Stomach (tissue), 9 donors: ENCODE measurements around the gene TJAP1. TPM values are rescaled to one million over a fixed set of nuclear protein-coding genes. Genes with fewer than 3 reads are reported as not detected.
"Not testable (repeated sequence)": the region's sequence is repeated elsewhere in the genome, so short reads cannot be mapped to it uniquely, and the experiment has no call there.

Experiments
- DNase-seq, 2 donors: peaks; one replicate each; pipeline versions ENCODE4 v3.0.0 to v3.0.0-alpha.2; 2013 to 2019
- H3K27ac ChIP-seq, 5 donors: fragments of 200-600 bp in 4 of 5; sonication (generic) in 4 of 5; one replicate each; pipeline ENCODE4 v1.5.1; 2013 to 2019; ENCODE audit warnings: mild to moderate bottlenecking in 1 of 5, moderate library complexity in 1 of 5
- H3K27me3 ChIP-seq, 3 donors: fragments of 200-600 bp; sonication (generic); one replicate each; pipeline ENCODE4 v1.5.1; 2017 to 2019; ENCODE audit warnings: mixed run types in 1 of 3
- H3K36me3 ChIP-seq, 4 donors: fragments of 200-600 bp; sonication (generic); 1 replicate in 3 of 4; 2 replicates in 1 of 4; pipeline ENCODE4 v1.5.1; 2016 to 2019
- H3K4me1 ChIP-seq, 4 donors: fragments of 200-600 bp; sonication (generic); one replicate each; pipeline ENCODE4 v1.5.1; 2016 to 2019
- H3K4me3 ChIP-seq, 4 donors: fragments of 200-600 bp; sonication (generic) in 3 of 4; one replicate each; pipeline ENCODE4 v1.5.1; 2016 to 2019; ENCODE audit warnings: mild to moderate bottlenecking in 1 of 4
- H3K9me3 ChIP-seq, 4 donors: fragments of 200-600 bp; sonication (generic); one replicate each; pipeline ENCODE4 v1.5.1; 2016 to 2019
- EP300 ChIP-seq: sonication (generic); formaldehyde crosslinking; IDR thresholded peaks from one replicate; pipeline ENCODE4 v1.6.1; 2017; ENCODE audit warnings: antibody characterized with exemption
- POLR2A ChIP-seq, 4 donors: fragments of 450-650 bp; IDR thresholded peaks; one replicate each; pipeline ENCODE4 v1.6.1; 2016; ENCODE audit warnings: antibody characterized with exemption in 4 of 4, control low read depth in 2 of 4, mild to moderate bottlenecking in 1 of 4, moderate library complexity in 1 of 4
- POLR2AphosphoS5 ChIP-seq, 3 donors: sonication (generic); formaldehyde crosslinking; IDR thresholded peaks; one replicate each; pipeline ENCODE4 v1.6.1; 2016; ENCODE audit warnings: antibody characterized with exemption in 3 of 3
- WGBS, 5 donors: extraction: QIAGEN DNeasy Blood & Tissue Kit in 3 of 5; methylation state at CpG; one replicate each; pipeline versions ENCODE4 v1.1.5 to v1.1.7; 2013 to 2018; 5-methylcytosine and 5-hydroxymethylcytosine counted together
- intact Hi-C: fragments of 100-400 bp; cut with DNase I; formaldehyde crosslinking; loops from one replicate; pipeline ENCODE4 v1.15.1; 2023; ENCODE audit warnings: low total_unique reads
- polyA plus RNA-seq, 3 donors: library from polyadenylated mRNA; stranded (reverse); fragments of 200-250 nt; gene quantifications; one replicate each; pipeline ENCODE4 v1.2.3, GENCODE V29; 2013
- total RNA-seq, 5 donors: library from RNA; depleted of rRNA; stranded (reverse); fragments of >200 nt; gene quantifications; one replicate each; pipeline versions ENCODE4 v1.1.0 to v1.2.3, GENCODE V29; 2014 to 2016
- TF ChIP-seq, protein P1 (sequence below), 7 experiments: fragments of 450-650 bp in 4 of 7; fragments of 200-600 bp in 3 of 7; sonication (generic) in 3 of 7; IDR thresholded peaks; one replicate each; pipeline ENCODE4 v1.5.1; 2016 to 2019; ENCODE audit warnings: antibody characterized with exemption in 7 of 7, control low read depth in 2 of 7, mild to moderate bottlenecking in 1 of 7
- donor health status: healthy with polysubstance abuse.
- donor health status: Bipolar disorder and iron deficiency.
- donor health status: healthy.

The TJAP1 gene
- total and polyA plus RNA-seq, 8 donors = 8.4 to 182 (median 14.1) TPM

DNA sequence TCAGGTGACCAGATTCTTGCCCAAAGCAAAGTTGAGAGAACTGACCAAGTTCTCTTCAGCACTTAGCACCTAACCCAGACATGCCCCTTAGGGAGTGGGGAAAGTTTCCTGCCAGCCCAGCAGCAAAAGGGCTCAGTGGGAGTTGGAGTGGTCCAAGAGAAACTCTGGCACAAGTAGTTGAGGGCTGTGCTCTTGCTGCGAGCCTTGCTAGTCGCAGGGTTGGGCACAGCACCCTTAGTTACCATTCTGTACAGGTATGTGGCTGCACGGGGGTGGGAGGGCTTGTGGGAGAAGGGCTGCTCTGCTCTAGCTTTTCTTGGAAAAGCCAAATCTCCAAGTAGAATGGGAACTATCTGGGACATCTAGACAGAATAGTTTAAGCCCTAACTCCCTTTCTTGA is 45.9 kb downstream of the TJAP1 start:
- Histone ChIP-seq H3K27ac (peak overlapping the region in 1 of 5 donors; percentile 26), H3K36me3 (peaks cover 80 to 93% (median 93%) of the 10 kb centered on the region in 4 donors), H3K4me3 (no peak overlapping the region), H3K4me1 (peaks cover 13 to 29% (median 22%) of the 10 kb centered on the region in 4 donors), H3K27me3 (no peaks in the 10 kb centered on the region), H3K9me3 (no peaks in the 10 kb centered on the region)
- TF ChIP-seq, protein P1, sequence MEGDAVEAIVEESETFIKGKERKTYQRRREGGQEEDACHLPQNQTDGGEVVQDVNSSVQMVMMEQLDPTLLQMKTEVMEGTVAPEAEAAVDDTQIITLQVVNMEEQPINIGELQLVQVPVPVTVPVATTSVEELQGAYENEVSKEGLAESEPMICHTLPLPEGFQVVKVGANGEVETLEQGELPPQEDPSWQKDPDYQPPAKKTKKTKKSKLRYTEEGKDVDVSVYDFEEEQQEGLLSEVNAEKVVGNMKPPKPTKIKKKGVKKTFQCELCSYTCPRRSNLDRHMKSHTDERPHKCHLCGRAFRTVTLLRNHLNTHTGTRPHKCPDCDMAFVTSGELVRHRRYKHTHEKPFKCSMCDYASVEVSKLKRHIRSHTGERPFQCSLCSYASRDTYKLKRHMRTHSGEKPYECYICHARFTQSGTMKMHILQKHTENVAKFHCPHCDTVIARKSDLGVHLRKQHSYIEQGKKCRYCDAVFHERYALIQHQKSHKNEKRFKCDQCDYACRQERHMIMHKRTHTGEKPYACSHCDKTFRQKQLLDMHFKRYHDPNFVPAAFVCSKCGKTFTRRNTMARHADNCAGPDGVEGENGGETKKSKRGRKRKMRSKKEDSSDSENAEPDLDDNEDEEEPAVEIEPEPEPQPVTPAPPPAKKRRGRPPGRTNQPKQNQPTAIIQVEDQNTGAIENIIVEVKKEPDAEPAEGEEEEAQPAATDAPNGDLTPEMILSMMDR (IDR thresholded peaks at IDR 0.05) = no peak
- TF ChIP-seq POLR2A (IDR thresholded peaks at IDR 0.05) (no peak), EP300 (no peak), POLR2AphosphoS5 (IDR thresholded peaks at IDR 0.05) (no peak)
- DNase-seq = no peak
- WGBS, 5 donors = 89 to 100% (median 96%) methylated on average over 1 to 3 of the region's 3 CpGs
- intact Hi-C loops = no loop called here

DNA sequence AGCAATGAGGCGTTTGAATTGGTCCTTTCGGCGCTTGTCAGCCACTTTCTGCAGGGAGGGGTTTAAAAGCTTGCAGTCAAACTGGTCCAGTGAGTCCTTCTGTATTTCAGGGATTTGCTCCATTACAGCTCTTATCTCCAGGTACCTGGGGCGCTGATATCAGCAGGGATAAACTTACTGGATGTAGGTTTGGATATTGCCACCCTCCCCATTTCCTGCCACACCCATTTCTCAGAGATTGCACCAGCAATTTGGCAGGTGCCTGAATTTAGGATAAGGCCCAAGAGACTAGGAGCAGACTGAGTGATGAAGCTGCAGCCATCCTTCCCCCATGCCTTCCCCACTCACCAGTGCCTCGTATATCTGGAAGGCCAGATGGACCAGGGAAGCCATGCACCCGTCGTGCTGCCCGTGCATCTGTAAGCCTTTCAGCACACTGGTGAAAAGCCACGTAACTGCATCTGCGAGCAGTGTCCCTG is 47.2 kb downstream of the TJAP1 start:
- DNase-seq = peak; percentile 44 to 73
- no peaks in the 10 kb centered on the region for H3K27me3 ChIP-seq
- intact Hi-C loops = no loop called here
- 28 to 65% (median 57%) methylated on average over 8 to 10 of the region's 10 CpGs for WGBS, 5 donors
- H3K4me1 ChIP-seq = peaks cover 6 to 17% (median 14%) of the 10 kb centered on the region in 4 donors
- H3K36me3 ChIP-seq = peaks cover 83 to 100% (median 100%) of the 10 kb centered on the region in 4 donors
- peak overlapping the region in 2 of 5 donors; percentile 29 to 39 for H3K27ac ChIP-seq
- H3K4me3 ChIP-seq = no peak overlapping the region
- TF ChIP-seq POLR2AphosphoS5 (IDR thresholded peaks at IDR 0.05) = peak in 2 of 3 donors; percentile 23 to 69
- TF ChIP-seq, protein P1 (IDR thresholded peaks at IDR 0.05) = no peak
- no peaks in the 10 kb centered on the region for H3K9me3 ChIP-seq

DNA sequence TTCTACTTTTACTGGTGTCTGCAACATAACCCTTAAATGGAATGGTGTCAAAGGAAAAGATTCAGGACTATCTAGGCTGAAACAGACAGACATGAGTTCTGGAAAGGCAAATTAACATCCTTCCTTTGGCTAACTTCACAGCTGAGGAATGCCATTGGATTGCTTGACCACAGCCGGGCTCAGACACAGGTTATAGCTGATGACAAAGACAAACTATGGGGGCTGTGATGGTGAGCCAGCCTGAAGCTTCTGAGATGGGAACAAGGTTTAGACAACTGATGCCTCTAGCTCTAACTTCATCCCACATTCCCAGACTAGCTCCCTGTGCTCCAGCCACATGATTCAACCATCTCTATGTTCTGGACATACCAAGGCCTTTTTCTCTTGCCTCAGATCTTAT is 54.8 kb downstream of the TJAP1 start:
- intact Hi-C loops = no loop called here
- Histone ChIP-seq H3K9me3 (no peaks in the 10 kb centered on the region), H3K4me1 (no peaks in the 10 kb centered on the region), H3K27me3 (no peaks in the 10 kb centered on the region), H3K4me3 (no peak overlapping the region), H3K27ac (no peak overlapping the region), H3K36me3 (peaks cover 36 to 94% (median 93%) of the 10 kb centered on the region in 4 donors)
- no peak for DNase-seq
- 82 to 100% (median 95%) methylated on average over 1 of the region's 1 CpG for WGBS, 5 donors
- TF ChIP-seq EP300 (no peak), POLR2A (IDR thresholded peaks at IDR 0.05) (no peak), POLR2AphosphoS5 (IDR thresholded peaks at IDR 0.05) (no peak)
- TF ChIP-seq, protein P1 (IDR thresholded peaks at IDR 0.05) = no peak

DNA sequence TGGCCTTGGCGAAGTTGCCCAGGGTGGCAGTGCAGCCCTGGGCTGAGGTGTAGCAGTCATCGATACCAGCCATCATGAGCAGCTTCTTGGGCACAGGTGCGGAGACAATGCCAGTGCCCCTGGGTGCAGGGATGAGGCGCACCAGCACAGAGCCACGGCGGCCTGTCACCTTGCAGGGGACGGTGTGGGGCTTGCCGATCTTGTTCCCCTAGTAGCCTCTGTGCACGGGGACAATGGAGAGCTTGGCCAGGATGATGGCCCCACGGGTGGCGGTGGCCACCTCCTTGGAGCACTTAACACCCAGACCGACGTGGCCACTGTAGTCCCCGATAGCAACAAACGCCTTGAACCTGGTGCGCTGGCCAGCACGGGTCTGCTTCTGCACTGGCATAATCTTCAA is 61.6 kb downstream of the TJAP1 start:
- intact Hi-C loops = not testable (repeated sequence)

DNA sequence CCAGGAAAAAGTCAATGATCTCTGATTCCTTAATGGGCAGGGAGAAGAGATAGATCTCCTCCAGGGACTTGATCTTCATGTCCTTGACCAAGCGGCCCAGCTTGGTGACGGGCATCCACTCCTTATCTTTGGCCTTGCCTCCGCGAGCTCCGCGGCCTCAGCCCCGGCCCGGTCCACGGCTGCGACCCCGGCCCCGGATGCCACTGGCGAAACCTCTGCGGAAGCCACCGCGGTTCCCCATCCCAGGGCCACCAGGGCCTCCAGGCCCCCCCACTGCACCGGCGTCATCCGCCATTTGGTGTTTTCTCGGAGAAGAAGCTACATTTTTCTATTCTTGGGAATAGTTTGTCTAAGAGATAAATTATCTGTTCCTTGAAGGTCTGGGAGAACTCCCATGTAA is 62.0 kb downstream of the TJAP1 start:
- H3K27ac ChIP-seq, intact Hi-C loops, H3K27me3 ChIP-seq, H3K9me3 ChIP-seq, H3K4me1 ChIP-seq, H3K4me3 ChIP-seq, DNase-seq: not testable (repeated sequence)
- H3K36me3 ChIP-seq = peaks cover 38 to 91% (median 91%) of the 10 kb centered on the region in 4 donors
- 96 to 98% (median 97%) methylated on average over 20 of the region's 20 CpGs for WGBS, 5 donors

More for the DNA sequence above, 61.6 kb downstream of the TJAP1 start:
- not testable (repeated sequence) for DNase-seq, H3K9me3 ChIP-seq, H3K27ac ChIP-seq, H3K4me3 ChIP-seq, H3K4me1 ChIP-seq, H3K27me3 ChIP-seq
- 96 to 100% (median 99%) methylated on average over 2 to 15 of the region's 17 CpGs for WGBS, 5 donors
- peaks cover 35 to 91% (median 90%) of the 10 kb centered on the region in 4 donors for H3K36me3 ChIP-seq
